NCI-H146 treated with DMSO at 0.1 percent for 48 hours (cell line): ENCODE measurements around the gene SMG1.

Experiments used
- DNase-seq: peaks from one replicate; lab custom pipeline; 2025; ENCODE audit not compliant: unreplicated experiment; lab: John Stamatoyannopoulos, UW

The SMG1 gene

GRCh38 chr16:18855196-18855595 is 71.0 kb downstream of the SMG1 start:
- no peak for DNase-seq

GRCh38 chr16:18853694-18854093 is 72.5 kb downstream of the SMG1 start:
- DNase-seq: no peak

- no peak for DNase-seq
Measured at GRCh38 chr16:18852647-18853046, 73.6 kb downstream of the SMG1 start.

DNA sequence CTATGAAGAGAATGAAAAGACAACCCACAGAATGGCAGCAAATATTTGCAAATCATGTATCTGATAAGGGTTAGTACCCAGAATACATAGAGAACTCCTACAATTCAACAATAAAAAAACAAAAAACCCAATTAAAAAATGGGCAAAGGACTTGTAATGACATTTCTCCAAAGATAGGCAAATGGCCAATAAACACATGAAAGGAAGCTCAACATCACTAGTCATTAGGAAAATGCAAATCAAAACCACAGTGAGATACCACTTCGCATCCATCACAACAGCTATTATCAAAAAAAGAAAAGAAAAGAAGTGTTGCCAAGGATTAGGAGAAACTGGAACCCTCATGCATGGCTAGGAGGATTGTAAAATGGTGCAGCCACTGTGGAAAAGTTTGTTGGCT is 79.8 kb downstream of the SMG1 start:
- no peak for DNase-seq

DNA sequence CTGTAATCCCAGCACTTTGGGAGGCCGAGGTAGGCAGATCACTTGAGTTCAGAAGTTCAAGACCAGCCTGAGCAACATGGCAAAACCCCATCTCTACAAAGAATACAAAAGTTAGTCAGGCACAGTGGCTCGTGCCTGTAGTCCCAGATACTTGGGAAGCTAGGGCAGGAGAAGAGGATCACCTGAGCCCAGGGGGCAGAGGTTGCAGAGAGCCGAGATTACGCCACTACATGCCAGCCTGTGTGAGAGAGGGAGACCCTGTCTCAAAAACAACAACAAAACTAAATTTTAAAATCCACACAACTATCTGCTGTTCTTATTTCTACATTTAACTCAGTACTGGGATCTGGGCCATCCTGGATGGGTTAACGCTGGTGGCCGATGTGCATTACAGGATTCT is 83.6 kb downstream of the SMG1 start:
- no peak for DNase-seq

DNA sequence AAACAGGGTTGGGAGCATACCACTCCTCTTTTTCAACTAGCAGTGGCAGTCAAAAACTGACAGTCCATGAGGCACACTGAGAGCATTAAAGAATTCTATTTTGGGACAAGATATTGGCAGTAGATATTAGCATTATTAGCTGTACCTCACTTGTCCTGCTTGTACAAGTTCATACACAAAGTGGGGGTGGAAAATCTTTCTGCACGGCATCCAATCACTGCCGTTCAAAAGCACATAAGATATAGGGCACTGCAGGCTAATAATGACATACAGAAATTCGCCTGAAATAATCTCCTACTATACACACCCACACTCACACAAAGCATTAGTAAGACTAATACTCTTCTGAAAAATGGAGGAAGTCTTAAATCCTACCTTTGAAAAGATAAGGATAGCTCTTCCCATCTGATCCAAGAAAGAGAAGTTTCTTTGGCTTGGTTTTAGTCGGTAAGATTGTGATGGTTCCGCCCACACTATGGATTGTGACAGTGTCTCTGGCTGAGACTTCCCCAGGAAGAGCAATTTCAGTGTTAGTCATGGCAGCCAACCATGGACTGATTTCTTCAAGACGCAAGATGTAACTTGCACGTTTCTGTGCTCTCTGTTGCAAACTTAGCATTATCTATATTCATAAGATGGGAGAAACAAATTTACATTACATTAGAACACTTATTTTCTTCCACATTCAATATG is 84.2 kb downstream of the SMG1 start:
- no peak for DNase-seq

DNA sequence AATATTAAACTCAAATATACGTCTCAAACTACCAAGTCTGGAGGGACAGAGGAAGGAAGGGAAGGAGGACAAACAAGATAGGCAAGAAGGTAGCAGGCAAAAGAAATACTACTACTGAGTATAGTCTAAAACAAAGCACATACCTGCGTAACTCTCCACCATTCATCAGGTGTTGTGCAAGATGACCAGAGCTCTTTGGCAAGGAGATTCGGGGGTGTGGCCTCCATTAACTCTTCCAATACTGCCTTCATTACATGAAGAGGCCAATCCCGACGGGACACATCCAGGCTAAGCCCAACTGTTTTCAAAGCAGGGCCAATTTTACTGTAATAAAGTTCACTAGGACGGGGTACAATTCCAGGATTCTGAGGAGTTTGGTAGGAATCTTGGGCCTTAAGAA is 86.7 kb downstream of the SMG1 start:
- no peak for DNase-seq

DNA sequence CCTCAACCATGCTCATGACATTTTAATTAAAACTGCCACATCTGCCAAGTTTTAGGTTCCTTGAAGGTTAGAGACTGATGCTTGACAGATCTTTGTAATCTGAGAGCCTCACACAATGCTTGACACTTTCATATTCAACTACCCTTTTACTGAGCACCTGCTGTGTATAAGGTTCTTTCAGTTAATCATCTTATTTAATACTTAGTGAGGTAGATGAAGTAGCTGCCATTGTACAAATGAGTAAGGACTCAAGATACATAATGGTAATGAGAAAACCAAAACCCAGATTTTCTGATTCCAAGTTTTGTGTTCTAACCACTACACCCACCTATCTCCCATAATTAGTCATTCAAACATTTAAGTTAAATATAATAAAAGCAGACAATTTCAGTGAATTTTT is 89.5 kb downstream of the SMG1 start:
- no peak for DNase-seq

DNA sequence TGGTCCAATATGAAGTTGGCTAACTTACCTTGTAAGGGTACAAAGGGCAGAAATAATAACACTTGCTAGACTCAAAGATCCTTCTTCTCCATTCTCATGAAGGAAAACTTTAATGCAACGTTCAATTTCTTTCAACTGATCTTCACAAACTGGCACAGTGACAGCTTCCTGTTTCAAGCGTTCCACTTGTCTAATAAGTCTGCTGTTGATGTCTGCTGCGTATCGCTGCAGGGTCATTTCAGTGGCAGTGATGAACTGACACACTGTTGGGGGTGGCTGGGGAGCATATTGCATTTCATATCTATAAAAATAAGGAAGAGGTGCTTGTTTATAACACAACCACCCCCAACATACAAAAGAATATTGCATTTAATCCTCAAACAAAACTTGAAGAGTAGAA is 91.3 kb downstream of the SMG1 start:
- DNase-seq: no peak

DNA sequence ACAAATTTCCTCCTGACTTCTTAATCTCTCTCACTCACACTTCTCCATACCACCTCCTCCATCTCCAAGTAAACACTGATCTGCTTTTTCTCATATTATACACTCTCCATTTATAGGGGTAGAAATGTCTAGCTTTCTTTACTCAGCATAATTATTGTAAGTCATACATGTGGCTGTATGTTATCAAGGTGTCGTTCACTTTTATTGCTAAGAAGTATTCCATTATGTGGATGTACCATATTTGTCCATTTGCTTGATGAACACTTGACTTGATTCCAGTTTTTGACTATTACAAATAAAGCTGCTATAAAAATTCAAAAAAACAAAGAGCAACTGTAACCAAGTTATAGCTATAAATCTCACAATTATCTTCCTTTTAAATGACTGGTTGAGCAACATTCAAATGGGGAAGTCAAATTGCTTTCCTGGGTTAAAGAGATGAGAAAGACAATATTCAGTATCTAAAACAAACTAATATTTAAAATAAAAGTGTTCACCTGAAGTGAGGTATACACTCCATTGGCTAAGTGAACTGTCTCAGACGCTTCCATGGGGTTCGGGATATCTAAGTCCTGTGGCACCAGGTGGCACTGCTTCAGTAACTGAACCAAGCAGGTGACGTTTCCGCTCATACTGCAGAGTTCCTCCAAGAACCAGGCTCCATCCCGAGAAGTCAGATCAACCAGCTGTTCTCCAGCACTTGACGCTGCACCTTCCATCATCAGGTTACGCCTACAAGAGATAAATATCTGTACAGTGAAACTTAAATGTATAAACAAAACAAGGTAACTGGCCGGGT is 92.3 kb downstream of the SMG1 start:
- no peak for DNase-seq

GRCh38 chr16:18832613-18833012 is 93.6 kb downstream of the SMG1 start:
- no peak for DNase-seq

- DNase-seq: no peak
Measured at GRCh38 chr16:18832006-18832405, 94.2 kb downstream of the SMG1 start.

DNA sequence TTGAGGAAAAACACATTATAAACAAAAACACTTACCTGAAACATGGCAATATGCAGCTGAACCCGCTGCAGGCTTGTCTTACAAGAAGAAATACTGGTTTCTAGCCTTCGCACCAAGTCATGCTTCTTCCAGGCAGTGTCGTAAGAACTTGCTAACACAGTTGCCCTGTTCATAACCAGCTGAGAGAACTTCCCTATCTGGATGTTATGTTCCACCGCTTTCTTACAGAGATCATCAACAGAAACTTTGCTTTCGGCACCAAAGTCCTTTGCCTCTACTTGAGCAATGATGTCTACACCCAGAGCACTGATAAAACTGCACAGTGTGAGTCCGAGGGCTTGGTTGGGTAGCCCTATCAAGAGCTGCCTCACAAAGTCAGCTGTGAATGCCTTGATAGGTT is 97.0 kb downstream of the SMG1 start:
- DNase-seq: no peak

DNA sequence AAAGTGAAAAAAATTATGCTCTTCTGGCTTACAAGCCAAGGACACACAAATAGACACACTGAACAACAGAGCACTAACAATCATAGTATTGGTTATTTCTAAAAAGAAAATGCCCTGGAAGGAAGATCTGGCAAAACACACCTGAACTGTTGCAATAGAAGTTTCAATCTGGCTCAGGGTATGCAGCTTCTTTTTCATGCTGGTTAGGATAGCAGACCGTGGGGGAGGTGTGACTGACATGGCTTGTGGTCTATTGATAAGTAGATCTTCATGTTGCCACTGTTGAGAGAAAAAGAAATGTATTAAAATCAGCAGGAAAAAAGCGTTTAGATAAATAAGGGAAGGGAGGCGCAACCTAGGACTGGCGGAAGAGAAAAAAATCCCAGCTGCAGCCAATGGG is 98.3 kb downstream of the SMG1 start:
- no peak for DNase-seq

GRCh38 chr16:18816286-18816685 is 109.9 kb downstream of the SMG1 start:
- DNase-seq: no peak

- no peak for DNase-seq
Measured at GRCh38 chr16:18811925-18812324, 114.3 kb downstream of the SMG1 start.

DNA sequence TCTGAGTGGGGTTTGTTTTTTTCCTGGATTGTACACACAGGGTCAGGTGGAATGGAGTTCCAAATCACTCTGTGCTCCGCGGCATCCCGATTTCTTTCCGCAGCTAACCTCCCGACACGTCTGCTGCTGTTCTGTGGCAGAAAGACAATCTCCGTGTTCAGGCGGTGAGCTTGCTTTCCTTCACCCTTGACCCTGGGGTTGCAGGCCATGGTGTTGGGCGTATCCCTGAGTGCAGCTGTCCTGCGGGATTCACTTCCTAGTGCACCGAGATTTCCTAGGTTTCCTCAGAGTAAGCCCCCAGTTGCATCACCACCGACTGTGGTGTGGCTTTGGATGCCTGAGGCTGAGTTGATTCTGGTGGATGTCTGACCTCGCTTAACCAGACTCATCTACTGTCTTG is 117.0 kb downstream of the SMG1 start:
- DNase-seq: no peak

DNA sequence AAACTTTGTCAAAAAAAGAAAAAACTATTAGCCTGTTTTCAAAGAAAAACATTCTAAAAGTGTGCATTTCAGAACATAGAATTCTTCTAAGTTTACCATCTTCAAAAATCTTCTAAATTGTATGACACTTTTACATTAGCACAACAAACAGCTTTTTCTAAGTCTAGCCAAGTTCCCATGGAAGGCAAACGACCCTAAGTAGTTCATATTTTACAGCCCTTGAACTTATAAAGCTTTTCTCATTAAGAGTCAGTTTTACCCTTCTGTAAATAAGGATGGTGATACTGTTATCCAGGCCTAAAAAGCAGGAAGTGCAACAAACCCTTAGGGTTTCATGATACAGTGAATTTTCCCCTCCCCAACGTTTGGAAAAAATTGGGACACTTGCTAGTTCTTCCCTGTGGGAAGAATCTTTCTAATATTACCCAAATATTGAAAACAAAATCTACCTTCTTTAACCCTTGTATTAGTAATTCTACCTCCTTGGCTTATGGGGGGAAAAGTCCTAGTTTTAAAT is 120.9 kb downstream of the SMG1 start:
- DNase-seq: no peak

- no peak for DNase-seq
Measured at GRCh38 chr16:18804540-18804939, 121.7 kb downstream of the SMG1 start.

DNA sequence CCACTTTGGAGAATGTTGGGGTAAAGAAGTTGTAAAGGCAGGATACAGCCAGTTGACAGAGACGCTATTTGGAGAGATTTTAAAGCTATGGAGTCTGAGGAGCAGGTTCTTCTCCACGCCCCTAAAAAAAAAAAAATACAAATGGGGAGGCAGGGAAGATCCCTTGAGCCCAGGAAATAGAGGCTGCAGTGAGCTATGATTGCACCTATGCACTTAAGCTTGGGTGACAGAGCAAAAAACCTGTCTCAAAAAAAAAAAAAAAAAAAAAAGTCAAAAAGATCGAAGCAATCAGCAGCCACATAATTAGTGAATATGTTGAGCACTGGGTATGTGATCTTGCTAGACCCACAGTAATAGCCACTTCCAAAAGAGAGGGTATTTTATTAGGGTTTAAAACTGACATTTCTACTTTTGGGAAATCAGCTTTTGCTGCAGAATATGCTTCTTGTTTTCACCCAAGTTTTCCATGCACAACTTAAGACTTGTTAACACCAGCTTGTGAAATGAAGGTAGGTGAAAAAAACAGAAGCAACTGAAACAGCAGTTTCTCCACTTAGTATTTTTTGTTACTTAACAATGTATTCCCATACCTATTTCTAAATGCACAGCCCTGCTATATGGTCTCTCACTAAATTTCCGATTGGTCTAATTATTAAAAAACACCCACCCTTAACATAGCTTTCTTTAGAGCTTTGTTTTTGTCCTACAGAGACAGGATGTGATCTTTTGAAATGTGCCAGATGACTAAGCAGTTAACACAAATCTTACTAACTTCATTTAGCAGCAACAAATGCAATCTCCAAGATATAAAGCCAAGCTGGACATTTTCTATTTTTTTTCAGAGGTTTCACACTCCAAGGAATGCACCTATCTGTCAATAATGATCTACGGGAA is 122.4 kb downstream of the SMG1 start:
- no peak for DNase-seq

GRCh38 chr16:18802767-18803343 is 123.4 kb downstream of the SMG1 start:
- no peak for DNase-seq
